Fibroblast of mammary gland (primary cell): ENCODE data around the gene DCTN1.

Experiments used
- DNase-seq: peaks from one replicate; pipeline ENCODE4 v3.0.0-alpha.2; 2010; ENCODE audit warnings: low read depth
- H3K4me3 ChIP-seq: 2 replicates; pipeline ENCODE4 v1.5.1; 2011; ENCODE audit warnings: low read depth, mild to moderate bottlenecking, low read length, moderate library complexity; ENCODE audit not compliant: control insufficient read depth
- CTCF ChIP-seq: conservative IDR thresholded peaks from 2 replicates; pipeline ENCODE4 v1.5.1; 2011; ENCODE audit warnings: low read depth, low read length, inconsistent platforms; ENCODE audit not compliant: control insufficient read depth, insufficient read depth

DCTN1 gene

GRCh38 chr2:74418312-74418711 lies 38.2 kb upstream of the DCTN1 start:
- no peak for DNase-seq
- TF ChIP-seq CTCF: no peak
- H3K4me3 ChIP-seq: no peak overlapping the region

GRCh38 chr2:74417763-74418162 lies 37.7 kb upstream of the DCTN1 start:
- TF ChIP-seq CTCF: no peak
- no peak overlapping the region for H3K4me3 ChIP-seq
- DNase-seq: no peak

GRCh38 chr2:74417197-74417596 lies 37.1 kb upstream of the DCTN1 start:
- no peak for TF ChIP-seq CTCF
- no peak overlapping the region for H3K4me3 ChIP-seq
- DNase-seq: no peak

- H3K4me3 ChIP-seq: no peak overlapping the region
- no peak for DNase-seq
- no peak for TF ChIP-seq CTCF
Measured at GRCh38 chr2:74416778-74417177, 36.7 kb upstream of the DCTN1 start.

GRCh38 chr2:74415762-74416395 lies 35.8 kb upstream of the DCTN1 start:
- no peak for DNase-seq
- peak overlapping the region; percentile 55 for H3K4me3 ChIP-seq
- no peak for TF ChIP-seq CTCF

- peak overlapping the region; percentile 55 for H3K4me3 ChIP-seq
- peak; percentile 32 for TF ChIP-seq CTCF
- DNase-seq: peak; percentile 37
Measured at GRCh38 chr2:74414881-74415761, 35.0 kb upstream of the DCTN1 start.

- DNase-seq: no peak
- H3K4me3 ChIP-seq: peak overlapping the region; percentile 55
- TF ChIP-seq CTCF: no peak
Measured at GRCh38 chr2:74414441-74414840, 34.3 kb upstream of the DCTN1 start.
